HEK293T (cell line): ENCODE results near the gene RPL38.

Experiments
- BHLHE40 ChIP-seq: fragments of 450-650 bp; IDR thresholded peaks from 2 replicates; pipeline ENCODE4 v1.6.1; 2016; ENCODE audit warnings: mild to moderate bottlenecking, moderate library complexity, borderline replicate concordance
- FOXA1 ChIP-seq: fragments of 450-650 bp; IDR thresholded peaks from 2 replicates; pipeline ENCODE4 v1.6.1; 2016; ENCODE audit warnings: mild to moderate bottlenecking
- FOXK2 ChIP-seq: fragments of 450-650 bp; IDR thresholded peaks from 2 replicates; pipeline ENCODE4 v1.6.1; 2016; ENCODE audit warnings: mild to moderate bottlenecking
- FOXM1 ChIP-seq: fragments of 450-650 bp; IDR thresholded peaks from 2 replicates; pipeline ENCODE4 v1.6.1; 2017; ENCODE audit warnings: mild to moderate bottlenecking, borderline replicate concordance
- LEF1 ChIP-seq: fragments of 450-650 bp; IDR thresholded peaks from 2 replicates; pipeline ENCODE4 v1.6.1; 2017; ENCODE audit warnings: mild to moderate bottlenecking, borderline replicate concordance
- NFRKB ChIP-seq: fragments of 450-650 bp; IDR thresholded peaks from 2 replicates; pipeline ENCODE4 v1.6.1; 2016; ENCODE audit warnings: mild to moderate bottlenecking, moderate library complexity
- SP1 ChIP-seq: fragments of 450-650 bp; IDR thresholded peaks from 2 replicates; pipeline ENCODE4 v1.6.1; 2017
- SUZ12 ChIP-seq: fragments of 450-650 bp; IDR thresholded peaks from 2 replicates; pipeline ENCODE4 v1.6.1; 2016; ENCODE audit warnings: mild to moderate bottlenecking
- TARDBP ChIP-seq: fragments of 450-650 bp; IDR thresholded peaks from 2 replicates; pipeline ENCODE4 v1.6.1; 2016
- TF ChIP-seq, protein P1 (sequence below): fragments of 450-650 bp; IDR thresholded peaks from 2 replicates; pipeline ENCODE4 v1.6.1; 2016

DNA sequence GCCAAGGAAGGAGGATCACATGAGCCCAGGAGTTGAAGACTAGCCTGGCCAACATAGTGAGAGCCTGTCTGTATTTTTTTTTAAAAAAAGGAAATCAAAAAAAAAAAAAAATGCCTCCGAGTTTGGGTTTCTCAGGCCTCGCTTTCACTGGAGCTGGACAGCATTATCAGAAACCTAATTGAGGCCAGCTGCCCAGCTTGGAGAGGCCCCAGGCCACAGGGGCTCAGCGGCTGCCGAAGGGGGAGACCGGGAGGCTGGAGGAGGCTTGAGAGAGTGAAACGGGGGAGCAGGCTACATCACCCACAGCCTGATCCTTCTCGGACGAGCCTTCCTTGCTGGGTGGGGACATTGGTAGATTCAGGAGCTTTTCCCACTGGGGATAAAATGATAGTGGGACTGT lies 15.0 kb downstream of the RPL38 start:
- TF ChIP-seq LEF1, result no peak
- TF ChIP-seq SP1, result no peak
- TF ChIP-seq TARDBP, result no peak
- no peak for TF ChIP-seq NFRKB
- no peak for TF ChIP-seq FOXM1
- no peak for TF ChIP-seq FOXK2
- TF ChIP-seq, protein P1, sequence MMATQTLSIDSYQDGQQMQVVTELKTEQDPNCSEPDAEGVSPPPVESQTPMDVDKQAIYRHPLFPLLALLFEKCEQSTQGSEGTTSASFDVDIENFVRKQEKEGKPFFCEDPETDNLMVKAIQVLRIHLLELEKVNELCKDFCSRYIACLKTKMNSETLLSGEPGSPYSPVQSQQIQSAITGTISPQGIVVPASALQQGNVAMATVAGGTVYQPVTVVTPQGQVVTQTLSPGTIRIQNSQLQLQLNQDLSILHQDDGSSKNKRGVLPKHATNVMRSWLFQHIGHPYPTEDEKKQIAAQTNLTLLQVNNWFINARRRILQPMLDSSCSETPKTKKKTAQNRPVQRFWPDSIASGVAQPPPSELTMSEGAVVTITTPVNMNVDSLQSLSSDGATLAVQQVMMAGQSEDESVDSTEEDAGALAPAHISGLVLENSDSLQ, result no peak
- no peak for TF ChIP-seq BHLHE40
- TF ChIP-seq SUZ12, result no peak
- no peak for TF ChIP-seq FOXA1
